GM20431 (cell line): ENCODE measurements around the gene TMA7.
"Not testable (repeated sequence)": the region's sequence is repeated elsewhere in the genome, so short reads cannot be mapped to it uniquely, and the experiment has no call there.

ENCODE experiments used
- in situ Hi-C: fragments of 300-500 bp; cut with MseI, MboI; formaldehyde crosslinking; loops from one replicate; pipeline ENCODE4 v1.15.0; 2020; ENCODE audit warnings: low sequenced_read_pairs; ENCODE audit not compliant: unreplicated experiment

The TMA7 gene

GRCh38 chr3:48439820-48440589, at the start of gene TMA7, which contains the start of gene CCDC51:
Gene TMA7, plus strand, starts transcription at chr3:48440257. Its CDS starts 40 bp downstream, at chr3:48440297.
Gene CCDC51, minus strand, starts transcription at chr3:48440119. Its CDS starts 4,991 bp downstream, at chr3:48435128.
- in situ Hi-C loops: loop anchor here (10.0 kb wide), 1 partner anchor 205 kb away; no protein-coding TSS in a partner anchor

- in situ Hi-C loops: no loop called here
These were observed 45.7 kb upstream of the TMA7 start for GRCh38 chr3:48394391-48394790.

- in situ Hi-C loops: no loop called here
These were observed 44.3 kb upstream of the TMA7 start for GRCh38 chr3:48395714-48396113.

- in situ Hi-C loops: no loop called here
These were observed 42.0 kb upstream of the TMA7 start for GRCh38 chr3:48397767-48398681.

GRCh38 chr3:48398701-48399386, 41.2 kb upstream of the TMA7 start:
- in situ Hi-C loops: no loop called here

DNA sequence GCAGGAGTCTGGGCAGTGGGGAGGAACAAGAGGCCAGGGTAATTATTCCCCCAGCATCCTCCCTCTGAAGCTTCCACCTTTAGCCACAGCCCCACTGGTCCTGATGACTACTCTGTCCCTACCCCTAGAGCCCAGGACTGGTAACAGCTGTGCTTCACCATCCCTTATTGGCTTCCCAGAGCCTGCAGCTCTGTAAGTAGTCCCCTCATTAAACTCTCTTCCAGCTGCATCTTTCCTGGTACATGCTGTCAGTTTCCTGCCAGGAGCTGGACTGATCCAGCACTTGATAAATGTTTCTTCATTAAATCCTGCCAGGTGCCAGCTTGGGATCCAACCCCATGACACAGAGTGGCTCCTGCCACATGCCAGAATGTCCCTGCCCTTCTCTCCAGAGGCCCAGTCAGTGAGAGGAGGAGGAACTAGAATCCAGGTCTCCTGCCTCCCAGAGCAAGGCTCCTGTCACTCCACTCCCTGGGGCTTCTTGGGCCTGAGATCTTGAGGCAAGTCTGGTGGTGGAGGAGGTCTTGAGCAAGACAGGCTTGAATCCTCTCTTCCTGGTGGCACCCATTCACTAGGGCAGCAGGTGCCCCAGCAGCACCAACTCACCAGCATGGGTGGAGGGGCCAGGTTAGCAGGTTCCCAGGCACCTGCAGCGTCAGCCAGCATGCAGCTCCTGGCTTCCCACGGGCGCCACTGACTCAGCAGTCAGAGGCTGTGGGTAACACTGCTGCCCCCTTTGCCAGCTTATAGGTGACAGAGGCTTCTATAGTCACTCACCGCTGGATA, 40.5 kb upstream of the TMA7 start:
- in situ Hi-C loops: no loop called here

GRCh38 chr3:48400824-48401433, 39.1 kb upstream of the TMA7 start:
- in situ Hi-C loops: no loop called here

- in situ Hi-C loops: not testable (repeated sequence)
These were observed 38.6 kb upstream of the TMA7 start for GRCh38 chr3:48401434-48401901.

DNA sequence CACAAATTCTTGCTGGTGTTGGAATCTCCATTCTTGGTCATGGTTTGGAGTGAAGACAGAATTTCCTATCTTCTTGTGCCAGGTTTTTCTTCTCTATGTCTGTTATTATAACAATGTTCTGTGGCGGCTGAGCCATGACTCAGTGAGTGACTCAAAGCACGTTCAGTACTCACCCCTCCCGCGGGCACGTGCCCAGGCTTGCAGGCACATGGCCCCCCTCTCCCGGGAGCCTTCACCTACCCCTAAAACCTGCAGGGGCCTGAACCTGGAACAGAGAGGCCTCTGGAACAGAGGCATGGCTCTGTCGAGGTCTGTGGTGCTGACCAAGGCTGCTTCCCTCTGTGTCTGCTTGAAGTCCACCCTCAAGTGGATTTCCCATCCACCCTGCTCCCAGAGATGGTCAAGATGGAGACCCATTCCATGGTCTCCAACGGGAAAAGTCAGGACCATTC, 37.8 kb upstream of the TMA7 start:
- in situ Hi-C loops: no loop called here

GRCh38 chr3:48402907-48403306, 37.1 kb upstream of the TMA7 start:
- in situ Hi-C loops: no loop called here

GRCh38 chr3:48403533-48404439, 36.3 kb upstream of the TMA7 start:
- in situ Hi-C loops: no loop called here

DNA sequence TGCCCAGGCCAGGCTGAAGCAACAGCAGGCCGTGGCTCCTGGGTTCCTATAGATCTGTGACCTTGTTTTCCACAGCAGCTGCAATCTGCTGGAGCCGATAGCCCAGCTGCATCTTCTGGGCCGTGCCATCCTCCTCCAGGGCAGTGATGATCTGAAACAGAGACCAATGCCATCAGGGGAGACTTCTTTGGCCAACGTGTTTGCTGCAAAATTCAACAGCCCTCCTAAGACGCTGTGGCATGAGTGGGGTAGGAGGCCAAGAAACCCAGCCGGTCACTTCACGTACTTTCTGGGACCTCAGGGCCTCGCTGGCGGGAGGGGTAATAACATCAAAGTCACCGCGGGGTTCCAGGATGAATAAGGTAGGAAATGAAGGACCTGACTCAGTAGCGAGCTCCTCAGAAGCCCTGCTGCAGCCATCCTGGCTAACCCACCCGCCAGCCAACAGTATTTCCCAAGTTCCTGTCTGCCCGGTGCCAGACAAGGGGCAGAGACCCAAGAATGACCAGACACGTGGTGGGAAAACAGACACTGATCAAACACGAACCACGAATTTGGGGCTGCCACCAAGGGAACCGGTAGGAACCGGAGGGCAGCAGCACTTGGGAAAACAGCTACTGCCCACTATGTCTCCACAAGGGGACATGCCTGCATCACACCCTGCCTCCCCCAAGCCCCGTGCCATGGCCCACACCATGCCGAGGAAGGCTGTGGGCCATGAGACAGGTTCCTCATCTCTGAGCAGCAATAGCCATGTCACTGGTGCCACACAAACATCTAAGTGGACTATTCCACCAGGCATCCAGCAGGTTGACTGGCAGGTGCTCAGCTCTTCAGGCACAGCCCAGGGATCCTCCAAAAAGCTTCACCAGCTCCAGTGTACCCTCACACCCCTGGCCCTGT, 35.4 kb upstream of the TMA7 start:
- in situ Hi-C loops: no loop called here

GRCh38 chr3:48405343-48405881, 34.6 kb upstream of the TMA7 start:
- in situ Hi-C loops: no loop called here

DNA sequence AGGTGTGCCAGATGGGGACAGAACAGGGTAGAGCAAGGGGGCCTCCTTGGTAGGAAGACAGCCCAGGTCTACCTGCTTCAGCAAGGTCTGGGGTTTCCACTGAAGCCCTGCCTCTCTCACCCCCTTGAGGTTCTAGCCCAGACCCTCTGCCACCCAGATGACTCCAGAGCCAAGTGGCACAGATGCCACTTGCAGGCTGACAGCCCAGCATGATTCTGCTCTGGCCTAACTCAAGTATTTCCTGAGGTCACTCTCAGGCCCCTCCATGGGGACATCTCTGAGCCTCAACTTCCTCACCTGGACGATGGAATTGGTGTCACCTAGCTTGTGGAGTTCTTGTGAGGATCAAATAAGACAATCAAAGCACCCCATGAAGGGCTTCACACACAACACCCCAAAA, 34.1 kb upstream of the TMA7 start:
- in situ Hi-C loops: no loop called here

GRCh38 chr3:48406443-48407431, 33.3 kb upstream of the TMA7 start:
- in situ Hi-C loops: no loop called here
